ENCODE measurements around the gene GSDMA. TPM values are rescaled to one million over a fixed set of nuclear protein-coding genes. Genes with fewer than 3 reads are reported as not detected.

GSDMA gene
- polyA plus RNA-seq, 3 donors: not detected

DNA sequence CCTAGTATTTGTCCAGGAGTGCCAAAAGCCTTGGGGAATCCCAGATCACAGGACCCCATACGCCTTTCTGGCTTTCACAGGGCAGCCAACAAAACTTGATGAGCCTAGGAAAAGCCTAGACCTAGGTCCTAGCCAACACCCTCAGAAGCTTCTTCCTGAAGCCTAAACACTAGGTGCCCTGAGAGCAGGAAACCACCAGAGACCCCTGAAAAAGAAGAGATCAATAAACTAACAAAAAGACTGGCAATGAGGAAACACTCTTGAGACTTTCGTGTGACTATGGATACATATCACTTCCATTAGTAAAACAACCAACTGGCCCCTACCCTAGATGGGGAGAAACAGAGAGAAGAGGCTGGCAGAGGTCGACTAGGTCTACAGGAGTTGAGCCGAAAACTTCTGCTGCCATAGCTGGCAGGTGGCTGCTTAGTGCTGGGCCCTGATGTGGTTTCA, 36.6 kb upstream of the GSDMA start:
- TF ChIP-seq, protein P1, sequence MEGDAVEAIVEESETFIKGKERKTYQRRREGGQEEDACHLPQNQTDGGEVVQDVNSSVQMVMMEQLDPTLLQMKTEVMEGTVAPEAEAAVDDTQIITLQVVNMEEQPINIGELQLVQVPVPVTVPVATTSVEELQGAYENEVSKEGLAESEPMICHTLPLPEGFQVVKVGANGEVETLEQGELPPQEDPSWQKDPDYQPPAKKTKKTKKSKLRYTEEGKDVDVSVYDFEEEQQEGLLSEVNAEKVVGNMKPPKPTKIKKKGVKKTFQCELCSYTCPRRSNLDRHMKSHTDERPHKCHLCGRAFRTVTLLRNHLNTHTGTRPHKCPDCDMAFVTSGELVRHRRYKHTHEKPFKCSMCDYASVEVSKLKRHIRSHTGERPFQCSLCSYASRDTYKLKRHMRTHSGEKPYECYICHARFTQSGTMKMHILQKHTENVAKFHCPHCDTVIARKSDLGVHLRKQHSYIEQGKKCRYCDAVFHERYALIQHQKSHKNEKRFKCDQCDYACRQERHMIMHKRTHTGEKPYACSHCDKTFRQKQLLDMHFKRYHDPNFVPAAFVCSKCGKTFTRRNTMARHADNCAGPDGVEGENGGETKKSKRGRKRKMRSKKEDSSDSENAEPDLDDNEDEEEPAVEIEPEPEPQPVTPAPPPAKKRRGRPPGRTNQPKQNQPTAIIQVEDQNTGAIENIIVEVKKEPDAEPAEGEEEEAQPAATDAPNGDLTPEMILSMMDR (IDR thresholded peaks at IDR 0.05): no peak
- Mint-ChIP-seq H3K27ac (peak overlapping the region in 3 of 7 donors; percentile 37 to 57 (median 49)), H3K36me3 (peaks cover 22 to 29% of the 10 kb centered on the region in 2 donors), H3K27me3 (ENCODE audit: low read depth in 3 of 3) (peaks cover 0 to 2% (median 0%) of the 10 kb centered on the region in 3 donors), H3K4me1 (peaks cover 62% of the 10 kb centered on the region), H3K4me3 (peak overlapping the region; percentile 92 to 99), H3K9me3 (peaks cover 0 to 2% (median 0%) of the 10 kb centered on the region in 7 donors)
- H3K79me2 ChIP-seq (ENCODE audit: insufficient read depth, low read length): peaks cover 31% of the 10 kb centered on the region
- peak overlapping the region in 1 of 3 experiments; percentile 97 for H3K4me3 ChIP-seq (replicated peaks in 1 of 3; ENCODE audit: low read depth in 2 of 3, low read length in 3 of 3)
- no peak overlapping the region for H3K27ac ChIP-seq (ENCODE audit: low read depth in 1 of 2, low read length in 2 of 2)
- peak overlapping the region; percentile 97 for H3K4me2 ChIP-seq (replicated peaks; ENCODE audit: extremely low read depth, low read length, poor library complexity, severe bottlenecking)
- no peak for DNase-seq
- peak overlapping the region; percentile 99 for H2AFZ ChIP-seq (ENCODE audit: insufficient read depth, low read depth, low read length, poor library complexity, severe bottlenecking)
- peaks cover 47 to 69% of the 10 kb centered on the region in 2 donors for H3K4me1 ChIP-seq (ENCODE audit: control insufficient read depth in 1 of 2, insufficient read depth in 2 of 2, low read length in 2 of 2)
- intact Hi-C loops (cut with micrococcal nuclease): loop anchor here (2.0 to 10.0 kb wide), 2 partner anchors 55 to 59 kb away; partner anchors contain the start of gene PSMD3 (in 2 of the 2)
- H4K20me1 ChIP-seq (ENCODE audit: insufficient read depth, low read length): peaks cover 11% of the 10 kb centered on the region
- H3K9me3 ChIP-seq (replicated peaks in 1 of 2; ENCODE audit: control insufficient read depth in 1 of 2, insufficient read depth in 1 of 2, low read length in 2 of 2): no peaks in the 10 kb centered on the region
- H3K27me3 ChIP-seq (ENCODE audit: control insufficient read depth in 2 of 2, insufficient read depth in 2 of 2, low read length in 2 of 2): no peaks in the 10 kb centered on the region
- H3K9ac ChIP-seq (ENCODE audit: insufficient read depth, low read length, poor library complexity, severe bottlenecking): peak overlapping the region; percentile 79
- peaks cover 18 to 32% of the 10 kb centered on the region in 2 donors for H3K36me3 ChIP-seq (replicated peaks in 1 of 2; ENCODE audit: control insufficient read depth in 1 of 2, insufficient read depth in 2 of 2, low read length in 2 of 2)
- WGBS (ENCODE audit: insufficient coverage): 42% methylated on average over 3 of the region's 4 CpGs

DNA sequence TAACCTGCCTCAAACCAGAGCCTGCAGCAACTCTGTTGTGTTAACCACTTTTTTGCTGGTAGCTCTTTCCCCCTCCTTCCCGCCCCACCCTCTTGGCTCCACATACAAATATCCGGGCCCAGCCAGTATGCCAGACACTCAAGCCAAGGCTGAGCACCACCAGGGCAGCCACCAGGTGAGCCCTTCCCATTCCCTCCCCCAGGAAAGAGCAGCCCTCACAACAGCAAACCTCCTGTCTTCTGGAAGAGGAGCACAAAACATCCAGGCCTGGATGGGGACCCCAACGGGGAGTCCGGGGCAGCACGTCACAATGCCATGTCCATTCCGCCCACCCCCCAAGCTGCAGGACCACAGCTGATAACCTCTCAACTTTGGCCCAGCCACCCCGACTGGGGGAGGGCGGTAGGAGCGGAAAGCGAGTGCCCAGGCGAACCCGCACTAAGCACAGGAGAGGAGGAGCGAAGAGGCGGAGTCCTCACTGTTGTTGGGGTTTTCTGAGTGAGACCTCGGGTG, 36.2 kb upstream of the GSDMA start:
- Histone ChIP-seq H3K9me3 (replicated peaks in 1 of 2; ENCODE audit: control insufficient read depth in 1 of 2, insufficient read depth in 1 of 2, low read length in 2 of 2) (no peaks in the 10 kb centered on the region), H3K4me3 (replicated peaks in 1 of 3; ENCODE audit: low read depth in 2 of 3, low read length in 3 of 3) (peak overlapping the region; percentile 71 to 97 (median 87)), H3K79me2 (ENCODE audit: insufficient read depth, low read length) (peaks cover 31% of the 10 kb centered on the region), H3K27ac (ENCODE audit: low read depth in 1 of 2, low read length in 2 of 2) (peak overlapping the region in 1 of 2 donors; percentile 80), H2AFZ (ENCODE audit: insufficient read depth, low read depth, low read length, poor library complexity, severe bottlenecking) (peak overlapping the region; percentile 99), H3K4me2 (replicated peaks; ENCODE audit: extremely low read depth, low read length, poor library complexity, severe bottlenecking) (peak overlapping the region; percentile 97), H4K20me1 (ENCODE audit: insufficient read depth, low read length) (peaks cover 11% of the 10 kb centered on the region), H3K36me3 (replicated peaks in 1 of 2; ENCODE audit: control insufficient read depth in 1 of 2, insufficient read depth in 2 of 2, low read length in 2 of 2) (peaks cover 18 to 27% of the 10 kb centered on the region in 2 donors), H3K9ac (ENCODE audit: insufficient read depth, low read length, poor library complexity, severe bottlenecking) (peak overlapping the region; percentile 79), H3K4me1 (ENCODE audit: control insufficient read depth in 1 of 2, insufficient read depth in 2 of 2, low read length in 2 of 2) (peaks cover 42 to 64% of the 10 kb centered on the region in 2 donors), H3K27me3 (ENCODE audit: control insufficient read depth in 2 of 2, insufficient read depth in 2 of 2, low read length in 2 of 2) (no peaks in the 10 kb centered on the region)
- Mint-ChIP-seq H3K36me3 (peaks cover 19 to 24% of the 10 kb centered on the region in 2 donors), H3K4me3 (peak overlapping the region; percentile 92 to 99), H3K9me3 (peaks cover 0 to 2% (median 0%) of the 10 kb centered on the region in 7 donors), H3K27ac (peak overlapping the region; percentile 30 to 82 (median 43)), H3K27me3 (ENCODE audit: low read depth in 3 of 3) (peaks cover 0 to 2% (median 0%) of the 10 kb centered on the region in 3 donors), H3K4me1 (peaks cover 57% of the 10 kb centered on the region)
- no peak for DNase-seq
- intact Hi-C loops (cut with micrococcal nuclease): loop anchor here (2.0 to 10.0 kb wide), 2 partner anchors 54 to 58 kb away; partner anchors contain the start of gene PSMD3 (in 2 of the 2)
- TF ChIP-seq, protein P1 (IDR thresholded peaks at IDR 0.05): no peak
- 7% methylated on average over 7 of the region's 15 CpGs for WGBS (ENCODE audit: insufficient coverage)

All from CD14-positive monocyte (primary cell).